ENCODE results near the gene CA6.

CA6 gene

GRCh38 chr1:8976896-8977450 lies 31.3 kb downstream of the CA6 start:
- TF ChIP-seq POLR2AphosphoS5 (IDR thresholded peaks at IDR 0.05; ENCODE audit: low read depth, low read length) (no peak), FOXP2 (optimal IDR thresholded peaks at IDR 0.05; ENCODE audit: borderline replicate concordance, extremely low read depth, extremely low read length, insufficient read depth) (no peak), REST (IDR thresholded peaks at IDR 0.05; ENCODE audit: insufficient read depth in 1 of 2, low read depth in 2 of 2, low read length in 2 of 2) (no peak), TAF1 (IDR thresholded peaks at IDR 0.05; ENCODE audit: borderline replicate concordance, insufficient read depth, low read length) (no peak)

- no peak for TF ChIP-seq REST (IDR thresholded peaks at IDR 0.05; ENCODE audit: insufficient read depth in 1 of 2, low read depth in 2 of 2, low read length in 2 of 2)
- TF ChIP-seq TAF1 (IDR thresholded peaks at IDR 0.05; ENCODE audit: borderline replicate concordance, insufficient read depth, low read length) = no peak
- no peak for TF ChIP-seq SIN3A (IDR thresholded peaks at IDR 0.05; ENCODE audit: borderline replicate concordance, insufficient read depth, low read length)
- TF ChIP-seq FOXP2 (optimal IDR thresholded peaks at IDR 0.05; ENCODE audit: borderline replicate concordance, extremely low read depth, extremely low read length, insufficient read depth) = no peak
- no peak for TF ChIP-seq POLR2AphosphoS5 (IDR thresholded peaks at IDR 0.05; ENCODE audit: low read depth, low read length)
Measured at GRCh38 chr1:8980656-8981055, 35.0 kb downstream of the CA6 start.

- TF ChIP-seq SIN3A (IDR thresholded peaks at IDR 0.05; ENCODE audit: borderline replicate concordance, insufficient read depth, low read length) (no peak), REST (IDR thresholded peaks at IDR 0.05; ENCODE audit: insufficient read depth in 1 of 2, low read depth in 2 of 2, low read length in 2 of 2) (no peak), POLR2AphosphoS5 (IDR thresholded peaks at IDR 0.05; ENCODE audit: low read depth, low read length) (no peak), TAF1 (IDR thresholded peaks at IDR 0.05; ENCODE audit: borderline replicate concordance, insufficient read depth, low read length) (no peak)
Measured at GRCh38 chr1:8981169-8981568, 35.5 kb downstream of the CA6 start.

- TF ChIP-seq SIN3A (IDR thresholded peaks at IDR 0.05; ENCODE audit: borderline replicate concordance, insufficient read depth, low read length) = no peak
- no peak for TF ChIP-seq POLR2AphosphoS5 (IDR thresholded peaks at IDR 0.05; ENCODE audit: low read depth, low read length)
- no peak for TF ChIP-seq FOXP2 (optimal IDR thresholded peaks at IDR 0.05; ENCODE audit: borderline replicate concordance, extremely low read depth, extremely low read length, insufficient read depth)
- TF ChIP-seq REST (IDR thresholded peaks at IDR 0.05; ENCODE audit: insufficient read depth in 1 of 2, low read depth in 2 of 2, low read length in 2 of 2) = no peak
- TF ChIP-seq TAF1 (IDR thresholded peaks at IDR 0.05; ENCODE audit: borderline replicate concordance, insufficient read depth, low read length) = no peak
Measured at GRCh38 chr1:8984203-8984602, 38.5 kb downstream of the CA6 start.

- no peak for TF ChIP-seq POLR2AphosphoS5 (IDR thresholded peaks at IDR 0.05; ENCODE audit: low read depth, low read length)
- no peak for TF ChIP-seq SIN3A (IDR thresholded peaks at IDR 0.05; ENCODE audit: borderline replicate concordance, insufficient read depth, low read length)
- no peak for TF ChIP-seq REST (IDR thresholded peaks at IDR 0.05; ENCODE audit: insufficient read depth in 1 of 2, low read depth in 2 of 2, low read length in 2 of 2)
- no peak for TF ChIP-seq TAF1 (IDR thresholded peaks at IDR 0.05; ENCODE audit: borderline replicate concordance, insufficient read depth, low read length)
- no peak for TF ChIP-seq FOXP2 (optimal IDR thresholded peaks at IDR 0.05; ENCODE audit: borderline replicate concordance, extremely low read depth, extremely low read length, insufficient read depth)
Measured at GRCh38 chr1:8984990-8985389, 39.3 kb downstream of the CA6 start.

Data from PFSK-1 (cell line).